ENCODE measurements around the gene CENPA. TPM values are rescaled to one million over a fixed set of nuclear protein-coding genes. Genes with fewer than 3 reads are reported as not detected.

CENPA gene
- total RNA-seq, 2 donors from 2014 or later, result 0.35 to 0.41 TPM

DNA sequence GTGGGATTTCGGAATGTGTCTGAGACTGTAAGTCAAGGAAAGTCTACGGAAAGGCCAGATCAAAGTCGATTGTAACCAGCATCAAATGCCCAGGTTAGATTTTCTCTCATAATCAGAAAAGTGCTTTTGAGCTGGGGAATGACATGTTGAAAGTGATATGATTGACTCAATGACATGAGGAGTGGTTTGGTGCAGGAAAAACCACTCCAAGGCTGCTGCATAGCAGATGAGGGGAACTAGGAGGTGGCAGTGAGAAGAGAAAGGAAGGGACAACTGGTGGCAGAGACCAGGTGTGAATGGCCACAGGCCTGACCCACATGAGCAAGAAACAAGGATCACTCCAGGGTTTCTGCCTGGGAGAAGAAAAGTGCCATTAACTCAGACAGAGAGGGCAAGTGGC lies 20.9 kb upstream of the CENPA start:
- Histone ChIP-seq H3K9me3 (no peaks in the 10 kb centered on the region), H3K27me3 (no peaks in the 10 kb centered on the region), H3K4me1 (peaks cover 0 to 52% of the 10 kb centered on the region in 2 donors), H3K27ac (peak overlapping the region; percentile 91 to 94), H3K4me3 (peak overlapping the region; percentile 75 to 86), H3K36me3 (no peaks in the 10 kb centered on the region)
- no peak for DNase-seq (ENCODE audit: low spot score)
- TF ChIP-seq, protein P1, sequence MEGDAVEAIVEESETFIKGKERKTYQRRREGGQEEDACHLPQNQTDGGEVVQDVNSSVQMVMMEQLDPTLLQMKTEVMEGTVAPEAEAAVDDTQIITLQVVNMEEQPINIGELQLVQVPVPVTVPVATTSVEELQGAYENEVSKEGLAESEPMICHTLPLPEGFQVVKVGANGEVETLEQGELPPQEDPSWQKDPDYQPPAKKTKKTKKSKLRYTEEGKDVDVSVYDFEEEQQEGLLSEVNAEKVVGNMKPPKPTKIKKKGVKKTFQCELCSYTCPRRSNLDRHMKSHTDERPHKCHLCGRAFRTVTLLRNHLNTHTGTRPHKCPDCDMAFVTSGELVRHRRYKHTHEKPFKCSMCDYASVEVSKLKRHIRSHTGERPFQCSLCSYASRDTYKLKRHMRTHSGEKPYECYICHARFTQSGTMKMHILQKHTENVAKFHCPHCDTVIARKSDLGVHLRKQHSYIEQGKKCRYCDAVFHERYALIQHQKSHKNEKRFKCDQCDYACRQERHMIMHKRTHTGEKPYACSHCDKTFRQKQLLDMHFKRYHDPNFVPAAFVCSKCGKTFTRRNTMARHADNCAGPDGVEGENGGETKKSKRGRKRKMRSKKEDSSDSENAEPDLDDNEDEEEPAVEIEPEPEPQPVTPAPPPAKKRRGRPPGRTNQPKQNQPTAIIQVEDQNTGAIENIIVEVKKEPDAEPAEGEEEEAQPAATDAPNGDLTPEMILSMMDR (IDR thresholded peaks at IDR 0.05), result no peak

DNA sequence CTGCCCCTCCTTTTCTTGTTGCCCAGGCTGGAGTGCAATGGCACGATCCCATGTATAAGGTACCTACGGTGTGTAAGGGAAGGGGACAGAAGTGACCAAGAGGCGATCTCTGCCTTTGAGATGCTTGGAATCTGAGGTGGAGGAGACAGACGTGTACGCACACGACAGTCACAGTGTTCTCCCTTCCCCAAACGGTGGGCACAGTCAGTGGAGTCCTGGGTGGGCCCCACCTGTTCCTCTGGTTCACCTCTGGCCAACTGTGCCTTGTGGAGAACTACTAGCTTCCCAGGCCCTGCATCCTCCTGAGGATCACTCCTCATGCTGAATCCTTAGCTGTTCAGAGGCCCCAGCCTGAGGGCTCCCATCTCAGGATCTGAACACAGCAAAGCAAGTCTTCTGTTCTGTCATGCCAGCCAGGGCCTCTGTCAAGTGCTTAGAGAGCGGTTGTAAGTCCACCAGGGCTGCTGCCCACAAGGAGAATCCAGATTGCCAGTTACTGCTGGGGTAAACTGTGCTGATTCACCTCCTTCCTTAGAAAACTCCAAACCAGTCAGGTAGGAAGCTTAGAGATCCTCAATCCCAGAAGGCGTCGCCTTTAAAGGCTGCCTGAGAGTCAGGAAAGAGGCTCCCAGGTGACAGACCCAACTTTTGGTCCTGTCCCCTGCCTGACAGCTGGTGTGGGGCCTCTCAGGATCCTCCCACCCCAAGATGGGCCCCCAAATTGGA lies 20.2 kb upstream of the CENPA start:
- no peak for DNase-seq (ENCODE audit: low spot score)
- peaks cover 0 to 59% of the 10 kb centered on the region in 2 donors for H3K4me1 ChIP-seq
- TF ChIP-seq, protein P1 (IDR thresholded peaks at IDR 0.05), result no peak
- H3K36me3 ChIP-seq, result no peaks in the 10 kb centered on the region
- peak overlapping the region; percentile 91 to 94 for H3K27ac ChIP-seq
- H3K4me3 ChIP-seq, result peak overlapping the region in 1 of 2 donors; percentile 86
- H3K27me3 ChIP-seq, result no peaks in the 10 kb centered on the region
- no peaks in the 10 kb centered on the region for H3K9me3 ChIP-seq

DNA sequence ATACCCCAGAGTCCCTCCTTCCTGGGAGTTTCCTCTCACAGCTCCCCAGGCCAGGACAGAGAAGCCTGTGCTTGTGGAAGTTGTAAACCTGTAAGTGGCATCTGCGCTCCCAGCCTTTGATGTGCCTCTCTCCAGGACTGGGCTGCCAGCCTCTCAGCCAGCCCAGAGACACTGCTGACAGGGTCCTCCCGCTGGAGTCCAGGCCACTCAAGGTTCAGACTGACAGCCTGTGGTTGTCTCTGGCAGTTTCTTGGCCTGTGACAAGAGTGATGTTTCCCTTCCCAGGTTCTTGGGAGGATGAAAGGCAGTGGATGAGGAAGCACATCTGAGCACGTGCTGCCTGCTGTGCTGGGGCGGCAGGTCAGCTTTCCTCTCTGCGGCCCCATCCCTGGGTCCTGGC lies 18.7 kb upstream of the CENPA start:
- no peaks in the 10 kb centered on the region for H3K9me3 ChIP-seq
- no peak overlapping the region for H3K4me3 ChIP-seq
- H3K27ac ChIP-seq, result peak overlapping the region; percentile 47 to 94
- TF ChIP-seq, protein P1 (IDR thresholded peaks at IDR 0.05), result no peak
- H3K36me3 ChIP-seq, result no peaks in the 10 kb centered on the region
- DNase-seq (ENCODE audit: low spot score), result no peak
- H3K4me1 ChIP-seq, result peaks cover 0 to 74% of the 10 kb centered on the region in 2 donors
- no peaks in the 10 kb centered on the region for H3K27me3 ChIP-seq

DNA sequence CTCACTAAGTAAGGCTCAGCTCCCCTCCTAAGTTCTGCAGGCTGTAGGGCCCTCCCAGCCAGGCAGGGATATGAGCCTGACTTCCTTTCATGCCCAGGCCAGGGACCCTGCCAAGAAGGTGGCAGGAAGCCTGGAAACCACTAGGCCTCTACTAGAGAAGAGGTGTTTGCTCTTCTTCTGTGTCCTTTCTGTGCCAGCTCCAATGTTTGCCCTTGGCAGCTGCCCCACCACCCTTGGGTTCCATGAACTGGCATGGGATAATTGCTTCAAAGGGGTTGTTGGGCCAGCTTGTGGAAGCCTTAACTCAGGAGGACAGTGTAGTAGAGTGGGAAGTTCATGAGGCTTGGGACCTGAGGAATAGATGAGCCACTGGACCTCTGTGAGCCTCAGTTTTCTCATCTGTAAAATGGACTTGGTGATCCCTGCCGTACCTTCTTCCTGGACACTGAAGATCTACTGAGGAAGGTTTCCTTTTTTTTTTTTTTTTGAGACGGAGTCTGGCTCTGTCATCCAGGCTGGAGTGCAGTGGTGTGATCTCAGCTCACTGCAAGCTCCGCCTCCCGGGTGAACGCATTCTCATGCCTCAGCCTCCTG lies 17.9 kb upstream of the CENPA start:
- DNase-seq (ENCODE audit: low spot score), result no peak
- Histone ChIP-seq H3K36me3 (no peaks in the 10 kb centered on the region), H3K9me3 (no peaks in the 10 kb centered on the region), H3K27me3 (no peaks in the 10 kb centered on the region), H3K4me3 (no peak overlapping the region), H3K4me1 (peaks cover 0 to 83% of the 10 kb centered on the region in 2 donors), H3K27ac (peak overlapping the region; percentile 47 to 94)
- TF ChIP-seq, protein P1 (IDR thresholded peaks at IDR 0.05), result no peak

DNA sequence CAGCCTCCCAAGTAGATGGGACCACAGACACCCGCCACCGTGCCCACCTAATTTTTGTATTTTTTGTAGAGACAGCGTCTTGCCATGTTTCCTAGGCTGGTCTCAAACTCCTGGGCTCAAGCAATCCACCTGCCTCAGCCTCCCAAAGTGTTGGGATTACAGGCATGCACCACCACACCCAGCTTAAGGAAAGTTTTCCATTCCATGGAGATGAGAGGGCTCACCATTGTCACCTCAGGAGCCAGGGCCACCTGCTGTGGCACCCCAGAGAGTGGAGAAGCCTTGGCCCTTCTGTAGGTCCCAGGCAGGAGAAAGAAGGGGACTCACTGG lies 17.1 kb upstream of the CENPA start:
- Histone ChIP-seq H3K36me3 (no peaks in the 10 kb centered on the region), H3K4me3 (no peak overlapping the region), H3K4me1 (peaks cover 0 to 83% of the 10 kb centered on the region in 2 donors), H3K27me3 (no peaks in the 10 kb centered on the region), H3K9me3 (no peaks in the 10 kb centered on the region), H3K27ac (peak overlapping the region; percentile 93 to 94)
- TF ChIP-seq, protein P1 (IDR thresholded peaks at IDR 0.05), result no peak
- DNase-seq (ENCODE audit: low spot score), result no peak
